NB4 (cell line): ENCODE data around the gene NNAT.

Experiments
- MYC ChIP-seq: IDR thresholded peaks from 2 replicates; pipeline ENCODE4 v1.6.1; 2011; ENCODE audit warnings: low read depth, low read length
- TF ChIP-seq, protein P1 (sequence below): IDR thresholded peaks from one replicate; pipeline ENCODE4 v1.5.1; 2012; ENCODE audit warnings: low read depth, low read length

DNA sequence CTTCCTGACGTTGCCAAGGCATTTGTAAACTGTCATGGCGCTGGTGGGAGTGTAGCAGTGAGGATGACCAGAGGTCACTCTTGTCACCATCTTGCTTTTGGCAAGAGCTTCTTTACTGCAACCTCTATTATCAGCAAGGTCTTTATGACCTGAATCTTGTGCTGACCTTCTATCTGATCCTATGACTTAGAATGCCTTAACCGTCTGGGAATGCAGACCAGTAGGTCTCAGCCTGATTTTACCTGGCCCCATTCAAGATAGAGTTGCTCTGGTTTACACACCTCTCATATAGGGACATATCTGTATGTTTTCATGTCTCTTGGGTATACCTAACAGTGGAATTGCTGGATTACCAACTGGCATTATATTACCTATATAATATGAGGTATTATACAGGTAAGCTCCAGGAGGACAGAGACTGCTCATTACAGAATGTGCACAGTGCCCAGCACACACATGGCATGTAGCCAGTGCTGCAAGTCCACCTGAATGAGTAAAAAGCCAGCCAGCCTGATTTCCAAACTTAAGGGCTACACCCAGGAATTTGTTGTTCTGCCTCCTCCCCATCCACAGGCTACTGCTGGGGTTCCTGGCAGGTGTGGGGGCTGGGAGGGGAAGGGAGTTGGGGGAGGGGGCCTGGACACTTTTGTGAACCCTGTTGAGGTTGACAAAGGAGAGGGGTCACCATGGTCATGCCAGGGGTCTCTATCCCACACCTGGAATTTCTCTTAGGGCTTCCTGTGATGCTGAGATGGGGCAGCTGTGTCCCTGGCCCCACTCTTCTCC is 41.8 kb downstream of the NNAT start:
- TF ChIP-seq, protein P1, sequence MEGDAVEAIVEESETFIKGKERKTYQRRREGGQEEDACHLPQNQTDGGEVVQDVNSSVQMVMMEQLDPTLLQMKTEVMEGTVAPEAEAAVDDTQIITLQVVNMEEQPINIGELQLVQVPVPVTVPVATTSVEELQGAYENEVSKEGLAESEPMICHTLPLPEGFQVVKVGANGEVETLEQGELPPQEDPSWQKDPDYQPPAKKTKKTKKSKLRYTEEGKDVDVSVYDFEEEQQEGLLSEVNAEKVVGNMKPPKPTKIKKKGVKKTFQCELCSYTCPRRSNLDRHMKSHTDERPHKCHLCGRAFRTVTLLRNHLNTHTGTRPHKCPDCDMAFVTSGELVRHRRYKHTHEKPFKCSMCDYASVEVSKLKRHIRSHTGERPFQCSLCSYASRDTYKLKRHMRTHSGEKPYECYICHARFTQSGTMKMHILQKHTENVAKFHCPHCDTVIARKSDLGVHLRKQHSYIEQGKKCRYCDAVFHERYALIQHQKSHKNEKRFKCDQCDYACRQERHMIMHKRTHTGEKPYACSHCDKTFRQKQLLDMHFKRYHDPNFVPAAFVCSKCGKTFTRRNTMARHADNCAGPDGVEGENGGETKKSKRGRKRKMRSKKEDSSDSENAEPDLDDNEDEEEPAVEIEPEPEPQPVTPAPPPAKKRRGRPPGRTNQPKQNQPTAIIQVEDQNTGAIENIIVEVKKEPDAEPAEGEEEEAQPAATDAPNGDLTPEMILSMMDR = no peak
- TF ChIP-seq MYC = no peak
